H9 (cell line): ENCODE measurements around the gene SGCD. TPM values are rescaled to one million over a fixed set of nuclear protein-coding genes. Genes with fewer than 3 reads are reported as not detected.

Experiments
- DNase-seq: peaks from one replicate; pipeline ENCODE4 v3.0.0-alpha.2; 2017
- H2AFZ ChIP-seq: one replicate; pipeline ENCODE4 v1.6.1; 2013; ENCODE audit warnings: mild to moderate bottlenecking, low read length, control low read depth, moderate library complexity
- H2AK5ac ChIP-seq: 2 replicates; pipeline ENCODE4 v1.6.1; 2013; ENCODE audit warnings: low read length, control low read depth, mixed read lengths; ENCODE audit not compliant: insufficient read length
- H2BK120ac ChIP-seq: one replicate; pipeline ENCODE4 v1.6.1; 2013; ENCODE audit warnings: low read depth, mild to moderate bottlenecking, low read length, control low read depth, inconsistent platforms; ENCODE audit not compliant: poor library complexity, severe bottlenecking
- H2BK12ac ChIP-seq: 2 replicates; pipeline ENCODE4 v1.6.1; 2013; ENCODE audit warnings: low read length, control low read depth, mixed read lengths, low read depth; ENCODE audit not compliant: insufficient read length
- H2BK15ac ChIP-seq: 2 replicates; pipeline ENCODE4 v1.6.1; 2013; ENCODE audit warnings: low read depth, low read length, control low read depth
- H2BK20ac ChIP-seq: one replicate; pipeline ENCODE4 v1.6.1; 2013; ENCODE audit warnings: low read depth, mild to moderate bottlenecking, low read length, control low read depth, inconsistent platforms; ENCODE audit not compliant: poor library complexity, severe bottlenecking
- H2BK5ac ChIP-seq: 2 replicates; pipeline ENCODE4 v1.6.1; 2013; ENCODE audit warnings: low read length, control low read depth, mixed read lengths; ENCODE audit not compliant: insufficient read length
- H3K14ac ChIP-seq: 2 replicates; pipeline ENCODE4 v1.6.1; 2013; ENCODE audit warnings: low read length, control low read depth; ENCODE audit not compliant: insufficient read depth
- H3K18ac ChIP-seq: 2 replicates; pipeline ENCODE4 v1.6.1; 2013; ENCODE audit warnings: low read depth, mild to moderate bottlenecking, mixed read lengths, low read length, control low read depth; ENCODE audit not compliant: insufficient read length
- H3K23ac ChIP-seq: 2 replicates; pipeline ENCODE4 v1.6.1; 2013; ENCODE audit warnings: low read length, control low read depth, mixed read lengths, low read depth; ENCODE audit not compliant: insufficient read length
- H3K23me2 ChIP-seq: 2 replicates; pipeline ENCODE4 v1.6.1; 2013; ENCODE audit warnings: low read depth, mild to moderate bottlenecking, mixed read lengths, low read length, control low read depth; ENCODE audit not compliant: insufficient read length, poor library complexity, severe bottlenecking
- H3K27ac ChIP-seq: 2 replicates; pipeline ENCODE4 v1.5.1; 2013; ENCODE audit warnings: low read length, control low read depth, mixed read lengths, low read depth; ENCODE audit not compliant: insufficient read length
- H3K27me3 ChIP-seq: 2 replicates; pipeline ENCODE4 v1.6.1; 2013; ENCODE audit warnings: low read length, control low read depth, inconsistent platforms; ENCODE audit not compliant: insufficient read depth
- H3K4ac ChIP-seq: 2 replicates; pipeline ENCODE4 v1.6.1; 2013; ENCODE audit warnings: low read depth, mild to moderate bottlenecking, control low read depth, inconsistent platforms, low read length, moderate library complexity
- H3K4me1 ChIP-seq: 2 replicates; pipeline ENCODE4 v1.6.1; 2013; ENCODE audit warnings: low read length, control low read depth, inconsistent platforms; ENCODE audit not compliant: insufficient read depth
- H3K4me2 ChIP-seq: 2 replicates; pipeline ENCODE4 v1.6.1; 2013; ENCODE audit warnings: low read length, control low read depth, mixed read lengths; ENCODE audit not compliant: insufficient read length, insufficient read depth
- H3K56ac ChIP-seq: 2 replicates; pipeline ENCODE4 v1.6.1; 2013; ENCODE audit warnings: low read depth, mild to moderate bottlenecking, mixed read lengths, low read length, control low read depth; ENCODE audit not compliant: insufficient read length
- H3K79me1 ChIP-seq: 2 replicates; pipeline ENCODE4 v1.6.1; 2013; ENCODE audit warnings: low read depth, mild to moderate bottlenecking, moderate library complexity, low read length, control low read depth, inconsistent platforms; ENCODE audit not compliant: insufficient read depth, poor library complexity, severe bottlenecking
- H3K79me2 ChIP-seq: 2 replicates; pipeline ENCODE4 v1.6.1; 2013; ENCODE audit warnings: low read length, control low read depth, inconsistent platforms; ENCODE audit not compliant: insufficient read depth
- H3K9ac ChIP-seq: 2 replicates; pipeline ENCODE4 v1.6.1; 2013; ENCODE audit warnings: low read length, control low read depth, mixed read lengths; ENCODE audit not compliant: insufficient read length; ENCODE audit errors: extremely low read depth
- H3K9me3 ChIP-seq: one replicate; pipeline ENCODE4 v1.6.1; 2013; ENCODE audit warnings: low read depth, low read length, inconsistent platforms; ENCODE audit not compliant: control insufficient read depth
- H3T11ph ChIP-seq: one replicate; pipeline ENCODE4 v1.6.1; 2013; ENCODE audit warnings: mild to moderate bottlenecking, low read length, control low read depth, inconsistent platforms
- H4K20me1 ChIP-seq: one replicate; pipeline ENCODE4 v1.6.1; 2013; ENCODE audit not compliant: control insufficient read depth, insufficient read length, insufficient read depth
- H4K5ac ChIP-seq: 2 replicates; pipeline ENCODE4 v1.6.1; 2013; ENCODE audit warnings: low read depth, mild to moderate bottlenecking, mixed read lengths, low read length, control low read depth; ENCODE audit not compliant: insufficient read length
- H4K8ac ChIP-seq: replicated peaks from 2 replicates; pipeline ENCODE4 v1.6.1; 2013; ENCODE audit warnings: low read length, control low read depth, mixed read lengths, low read depth; ENCODE audit not compliant: insufficient read length
- H4K91ac ChIP-seq: 2 replicates; pipeline ENCODE4 v1.6.1; 2013; ENCODE audit warnings: low read depth, mild to moderate bottlenecking, moderate library complexity, mixed read lengths, low read length, control low read depth; ENCODE audit not compliant: insufficient read length
- H3K27ac Mint-ChIP-seq, 3 experiments: 2 replicates in 2 of 3; 3 replicates in 1 of 3; pipeline ENCODE4 v1.8.0; 2020 to 2021; ENCODE audit warnings: mixed read lengths in 3 of 3, mild to moderate bottlenecking in 1 of 3, moderate library complexity in 1 of 3
- H3K27me3 Mint-ChIP-seq: 2 replicates; pipeline ENCODE4 v1.8.0; 2021; ENCODE audit warnings: low read depth, mild to moderate bottlenecking, moderate library complexity, mixed read lengths
- H3K36me3 Mint-ChIP-seq, 3 experiments: 2 replicates in 2 of 3; 3 replicates in 1 of 3; pipeline ENCODE4 v1.8.0; 2020 to 2021; ENCODE audit warnings: low read depth in 3 of 3, mixed read lengths in 3 of 3; ENCODE audit not compliant: insufficient read depth in 1 of 3
- H3K4me1 Mint-ChIP-seq, 2 experiments: 2 replicates each; pipeline ENCODE4 v1.8.0; 2020; ENCODE audit warnings: mixed read lengths in 2 of 2
- H3K4me3 Mint-ChIP-seq, 2 experiments: 2 replicates in 1 of 2; 3 replicates in 1 of 2; pipeline ENCODE4 v1.8.0; 2020 to 2021; ENCODE audit warnings: mild to moderate bottlenecking in 2 of 2, mixed read lengths in 2 of 2, moderate library complexity in 1 of 2
- H3K9me3 Mint-ChIP-seq, 2 experiments: 2 replicates in 1 of 2; 3 replicates in 1 of 2; pipeline ENCODE4 v1.8.0; 2020; ENCODE audit warnings: mild to moderate bottlenecking in 2 of 2, mixed read lengths in 2 of 2, moderate library complexity in 1 of 2
- total RNA-seq: library from RNA; stranded (reverse); gene quantifications from 2 replicates; pipeline ENCODE4 v1.2.1, GENCODE V29; 2021
- TF ChIP-seq, protein P1 (sequence below): fragments of 200-600 bp; sonication (generic); conservative IDR thresholded peaks from 3 replicates; pipeline ENCODE4 v1.8.0; 2021; ENCODE audit warnings: antibody characterized with exemption, mild to moderate bottlenecking

Gene SGCD
- total RNA-seq, 1 experiment from 2014 or later: 0.11 TPM

GRCh38 chr5:156456857-156457256 is 129.9 kb downstream of the SGCD start:
- no peaks in the 10 kb centered on the region for H3K27me3 ChIP-seq
- no peak overlapping the region for H3K18ac ChIP-seq
- H4K8ac ChIP-seq: no peak overlapping the region
- no peak overlapping the region for H3K4me3 Mint-ChIP-seq
- no peaks in the 10 kb centered on the region for H3K9me3 ChIP-seq
- peaks cover 8 to 9% of the 10 kb centered on the region in 2 experiments for H3K4me1 Mint-ChIP-seq
- no peak overlapping the region for H3K27ac ChIP-seq
- no peak overlapping the region for H2BK5ac ChIP-seq
- H3K9me3 Mint-ChIP-seq: no peaks in the 10 kb centered on the region
- no peak overlapping the region for H3K27ac Mint-ChIP-seq
- no peak overlapping the region for H3T11ph ChIP-seq
- TF ChIP-seq, protein P1, sequence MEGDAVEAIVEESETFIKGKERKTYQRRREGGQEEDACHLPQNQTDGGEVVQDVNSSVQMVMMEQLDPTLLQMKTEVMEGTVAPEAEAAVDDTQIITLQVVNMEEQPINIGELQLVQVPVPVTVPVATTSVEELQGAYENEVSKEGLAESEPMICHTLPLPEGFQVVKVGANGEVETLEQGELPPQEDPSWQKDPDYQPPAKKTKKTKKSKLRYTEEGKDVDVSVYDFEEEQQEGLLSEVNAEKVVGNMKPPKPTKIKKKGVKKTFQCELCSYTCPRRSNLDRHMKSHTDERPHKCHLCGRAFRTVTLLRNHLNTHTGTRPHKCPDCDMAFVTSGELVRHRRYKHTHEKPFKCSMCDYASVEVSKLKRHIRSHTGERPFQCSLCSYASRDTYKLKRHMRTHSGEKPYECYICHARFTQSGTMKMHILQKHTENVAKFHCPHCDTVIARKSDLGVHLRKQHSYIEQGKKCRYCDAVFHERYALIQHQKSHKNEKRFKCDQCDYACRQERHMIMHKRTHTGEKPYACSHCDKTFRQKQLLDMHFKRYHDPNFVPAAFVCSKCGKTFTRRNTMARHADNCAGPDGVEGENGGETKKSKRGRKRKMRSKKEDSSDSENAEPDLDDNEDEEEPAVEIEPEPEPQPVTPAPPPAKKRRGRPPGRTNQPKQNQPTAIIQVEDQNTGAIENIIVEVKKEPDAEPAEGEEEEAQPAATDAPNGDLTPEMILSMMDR: no peak
- no peaks in the 10 kb centered on the region for H3K79me1 ChIP-seq
- H3K23ac ChIP-seq: no peak overlapping the region
- no peak for DNase-seq
- H2BK120ac ChIP-seq: no peak overlapping the region
- H3K27me3 Mint-ChIP-seq: no peaks in the 10 kb centered on the region
- H2AK5ac ChIP-seq: no peak overlapping the region
- H4K91ac ChIP-seq: no peak overlapping the region
- no peaks in the 10 kb centered on the region for H3K23me2 ChIP-seq
- H3K9ac ChIP-seq: no peak overlapping the region
- no peak overlapping the region for H2AFZ ChIP-seq
- H2BK20ac ChIP-seq: no peak overlapping the region
- H3K79me2 ChIP-seq: no peaks in the 10 kb centered on the region
- H2BK12ac ChIP-seq: no peak overlapping the region
- no peak overlapping the region for H2BK15ac ChIP-seq
- H3K4me2 ChIP-seq: no peak overlapping the region
- no peak overlapping the region for H3K4ac ChIP-seq
- H4K20me1 ChIP-seq: no peaks in the 10 kb centered on the region
- no peaks in the 10 kb centered on the region for H3K36me3 Mint-ChIP-seq
- no peak overlapping the region for H4K5ac ChIP-seq
- no peaks in the 10 kb centered on the region for H3K4me1 ChIP-seq
- no peak overlapping the region for H3K14ac ChIP-seq
- H3K56ac ChIP-seq: no peak overlapping the region
